ENCODE data around the gene HCN2.
"Not testable (repeated sequence)": the region's sequence is repeated elsewhere in the genome, so short reads cannot be mapped to it uniquely, and the experiment has no call there.

The HCN2 gene

GRCh38 chr19:622666-623065, 33.0 kb downstream of the HCN2 start:
- no peak for DNase-seq

- no peak for DNase-seq
These were observed 33.7 kb downstream of the HCN2 start for GRCh38 chr19:623175-623916.

GRCh38 chr19:623974-624373, 34.3 kb downstream of the HCN2 start:
- DNase-seq = peak; percentile 88

- no peak for DNase-seq
These were observed 34.9 kb downstream of the HCN2 start for GRCh38 chr19:624433-625109.

GRCh38 chr19:625257-625656, 35.6 kb downstream of the HCN2 start:
- DNase-seq = no peak

GRCh38 chr19:626566-626965, 36.9 kb downstream of the HCN2 start:
- DNase-seq = not testable (repeated sequence)

- DNase-seq = no peak
These were observed 38.5 kb downstream of the HCN2 start for GRCh38 chr19:628168-628567.

- DNase-seq = not testable (repeated sequence)
These were observed 39.8 kb downstream of the HCN2 start for GRCh38 chr19:629515-629914.

GRCh38 chr19:629961-630714, 40.5 kb downstream of the HCN2 start:
- DNase-seq = no peak

GRCh38 chr19:632579-633067, 42.9 kb downstream of the HCN2 start:
- peak; percentile 53 for DNase-seq

- peak; percentile 98 for DNase-seq
These were observed 43.5 kb downstream of the HCN2 start, which contains the start of gene POLRMT for GRCh38 chr19:633068-633785. Gene POLRMT (minus strand): TSS chr19:633537. CDS start chr19:633512, 25 bp downstream.

GRCh38 chr19:633786-634639, 44.3 kb downstream of the HCN2 start:
- DNase-seq = no peak

- DNase-seq = no peak
These were observed 45.4 kb downstream of the HCN2 start for GRCh38 chr19:634975-635652.

- no peak for DNase-seq
These were observed 49.2 kb downstream of the HCN2 start for GRCh38 chr19:638906-639252.

GRCh38 chr19:639253-640160, 49.8 kb downstream of the HCN2 start, which contains the start of gene FGF22:
Gene FGF22 (plus strand): TSS chr19:639879. CDS start chr19:639926, 47 bp downstream.
- DNase-seq = peak; percentile 83

GRCh38 chr19:640161-640558, 50.5 kb downstream of the HCN2 start:
- no peak for DNase-seq

- no peak for DNase-seq
These were observed 51.0 kb downstream of the HCN2 start for GRCh38 chr19:640606-641189.

- no peak for DNase-seq
These were observed 52.0 kb downstream of the HCN2 start for GRCh38 chr19:641702-642101.

Data from fibroblast of skin of right quadriceps (primary cell).